H1 (cell line): ENCODE data around the gene ARHGAP15. TPM values are rescaled to one million over a fixed set of nuclear protein-coding genes. Genes with fewer than 3 reads are reported as not detected.

Source experiments
- CTCF ChIA-PET: fragments of 300-600 bp; sonication (Branson Sonifier 250); formaldehyde crosslinking; loops from one replicate; lab custom pipeline; 2021; ENCODE audit not compliant: partially characterized antibody; lab: Charles Lee
- POLR2A ChIA-PET: fragments of 300-600 bp; sonication (Branson Sonifier 250); formaldehyde crosslinking; loops from one replicate; lab custom pipeline; 2021; ENCODE audit warnings: inconsistent platforms; ENCODE audit not compliant: partially characterized antibody; lab: Charles Lee
- DNase-seq, 2 experiments: peaks; one replicate each; pipeline versions ENCODE4 v3.0.0 to v3.0.0-alpha.2; 2010 to 2022; ENCODE audit warnings: low spot score in 2 of 2, low read depth in 1 of 2, mixed read lengths in 1 of 2
- FAIRE-seq: peaks from 2 replicates; lab custom pipeline; 2011; peaks lifted over from hg19 to GRCh38; lab: Jason Lieb, UNC
- H2AFZ ChIP-seq: 2 replicates; pipeline ENCODE4 v1.8.1; 2012; ENCODE audit warnings: low read length, inconsistent platforms
- H2AK5ac ChIP-seq: 2 replicates; pipeline ENCODE4 v1.6.1; 2013; ENCODE audit warnings: low read depth, low read length
- H2BK120ac ChIP-seq: replicated peaks from 2 replicates; pipeline ENCODE3; 2013; ENCODE audit warnings: low read depth, low read length, inconsistent platforms
- H2BK12ac ChIP-seq: 2 replicates; pipeline ENCODE4 v1.6.1; 2013; ENCODE audit warnings: low read depth, low read length
- H2BK15ac ChIP-seq: 2 replicates; pipeline ENCODE4 v1.6.1; 2013; ENCODE audit warnings: low read length
- H2BK20ac ChIP-seq: 2 replicates; pipeline ENCODE4 v1.6.1; 2013; ENCODE audit warnings: low read length
- H2BK5ac ChIP-seq: 2 replicates; pipeline ENCODE4 v1.6.1; 2013; ENCODE audit warnings: low read depth, low read length
- H3K14ac ChIP-seq: 2 replicates; pipeline ENCODE4 v1.6.1; 2013; ENCODE audit warnings: inconsistent platforms; ENCODE audit not compliant: insufficient read length
- H3K18ac ChIP-seq: 2 replicates; pipeline ENCODE4 v1.6.1; 2013; ENCODE audit warnings: low read length; ENCODE audit errors: extremely low read depth
- H3K23ac ChIP-seq: 2 replicates; pipeline ENCODE4 v1.6.1; 2013; ENCODE audit warnings: inconsistent platforms; ENCODE audit not compliant: insufficient read length
- H3K23me2 ChIP-seq: 2 replicates; pipeline ENCODE4 v1.6.1; 2013; ENCODE audit warnings: low read depth, low read length
- H3K27ac ChIP-seq: 2 replicates; pipeline ENCODE4 v1.6.1; 2011; ENCODE audit warnings: low read depth, low read length, inconsistent platforms
- H3K27me3 ChIP-seq, 4 experiments: replicated peaks in 1 of 4; 1 replicate in 1 of 4; 2 replicates in 3 of 4; pipeline versions ENCODE4 v1.6.1 to v1.8.1; 2011 to 2013; ENCODE audit warnings: low read length in 3 of 4, mild to moderate bottlenecking in 3 of 4, inconsistent platforms in 2 of 4, mixed read lengths in 2 of 4, moderate library complexity in 1 of 4; ENCODE audit not compliant: control insufficient read depth in 3 of 4, insufficient read depth in 3 of 4; ENCODE audit errors: extremely low read depth in 1 of 4
- H3K36me3 ChIP-seq, 4 experiments: 2 replicates each; pipeline versions ENCODE4 v1.6.1 to v1.8.1; 2011 to 2013; ENCODE audit warnings: mild to moderate bottlenecking in 4 of 4, low read length in 3 of 4, moderate library complexity in 2 of 4, control low read depth in 1 of 4, inconsistent platforms in 1 of 4; ENCODE audit not compliant: insufficient read depth in 4 of 4, control insufficient read depth in 2 of 4
- H3K4ac ChIP-seq: replicated peaks from 2 replicates; pipeline ENCODE3; 2013; ENCODE audit warnings: low read length, low read depth, mixed read lengths, inconsistent platforms; ENCODE audit not compliant: insufficient read length
- H3K4me1 ChIP-seq, 4 experiments: replicated peaks in 1 of 4; 1 replicate in 1 of 4; 2 replicates in 3 of 4; pipeline versions ENCODE4 v1.6.1 to v1.8.1; 2011 to 2013; ENCODE audit warnings: low read length in 3 of 4, inconsistent platforms in 2 of 4, mixed read lengths in 1 of 4; ENCODE audit not compliant: insufficient read depth in 4 of 4, control insufficient read depth in 3 of 4
- H3K4me2 ChIP-seq, 2 experiments: 2 replicates each; pipeline versions ENCODE4 v1.6.1 to v1.8.1; 2011 to 2013; ENCODE audit warnings: low read depth in 2 of 2, low read length in 2 of 2, control low read depth in 1 of 2, inconsistent platforms in 1 of 2, mild to moderate bottlenecking in 1 of 2; ENCODE audit not compliant: insufficient read depth in 1 of 2
- H3K4me3 ChIP-seq, 4 experiments: fragments of 200-600, 300-600 bp in 1 of 4; sonication (generic), shearing (Covaris generic), sonication (Bioruptor Twin) in 1 of 4; 2 replicates each; pipeline versions ENCODE4 v1.5.1 to v1.8.1; 2011 to 2016; ENCODE audit warnings: low read length in 4 of 4, low read depth in 3 of 4, control low read depth in 2 of 4, inconsistent platforms in 2 of 4, mild to moderate bottlenecking in 2 of 4, mixed read lengths in 1 of 4, moderate library complexity in 1 of 4; ENCODE audit not compliant: insufficient read depth in 2 of 4; ENCODE audit errors: extremely low read depth in 1 of 4
- H3K56ac ChIP-seq: replicated peaks from 2 replicates; pipeline ENCODE3; 2013; ENCODE audit warnings: low read depth, mild to moderate bottlenecking, mixed read lengths, low read length, inconsistent platforms; ENCODE audit not compliant: insufficient read length
- H3K79me1 ChIP-seq: 2 replicates; pipeline ENCODE4 v1.6.1; 2013; ENCODE audit warnings: low read depth, low read length, control low read depth
- H3K79me2 ChIP-seq, 2 experiments: 2 replicates each; pipeline versions ENCODE4 v1.6.1 to v1.8.1; 2012 to 2013; ENCODE audit warnings: low read length in 2 of 2, mild to moderate bottlenecking in 2 of 2, inconsistent platforms in 1 of 2; ENCODE audit not compliant: insufficient read depth in 2 of 2, control insufficient read depth in 1 of 2
- H3K9ac ChIP-seq, 4 experiments: replicated peaks in 1 of 4; 1 replicate in 1 of 4; 2 replicates in 3 of 4; pipeline versions ENCODE4 v1.6.1 to v1.8.1; 2011 to 2013; ENCODE audit warnings: low read depth in 3 of 4, low read length in 3 of 4, control low read depth in 2 of 4, mild to moderate bottlenecking in 2 of 4, moderate library complexity in 2 of 4, inconsistent platforms in 1 of 4; ENCODE audit errors: extremely low read depth in 1 of 4
- H3K9me3 ChIP-seq, 2 experiments: 2 replicates each; pipeline versions ENCODE4 v1.6.1 to v1.8.1; 2012 to 2013; ENCODE audit warnings: mild to moderate bottlenecking in 2 of 2, moderate library complexity in 2 of 2, control low read depth in 1 of 2, inconsistent platforms in 1 of 2, low read depth in 1 of 2, low read length in 1 of 2, mixed read lengths in 1 of 2; ENCODE audit not compliant: insufficient read depth in 2 of 2
- H4K20me1 ChIP-seq, 2 experiments: replicated peaks in 1 of 2; 2 replicates each; pipeline versions ENCODE3 to v1.8.1; 2011 to 2013; ENCODE audit warnings: inconsistent platforms in 2 of 2, low read length in 2 of 2, mild to moderate bottlenecking in 1 of 2; ENCODE audit not compliant: insufficient read depth in 2 of 2, control insufficient read depth in 1 of 2
- H4K5ac ChIP-seq: 2 replicates; pipeline ENCODE4 v1.6.1; 2013; ENCODE audit warnings: low read length, low read depth, mixed read lengths, inconsistent platforms; ENCODE audit not compliant: insufficient read length
- H4K8ac ChIP-seq: 2 replicates; pipeline ENCODE4 v1.8.0; 2013; ENCODE audit warnings: mild to moderate bottlenecking, moderate library complexity, low read length, inconsistent platforms; ENCODE audit not compliant: insufficient read depth; ENCODE audit errors: extremely low read depth
- H4K91ac ChIP-seq: replicated peaks from 2 replicates; pipeline ENCODE3; 2013; ENCODE audit warnings: low read length, mixed read lengths, inconsistent platforms; ENCODE audit not compliant: insufficient read length
- CBX8 ChIP-seq: fragments of 300-800, 300-1000 bp; sonication (generic); IDR thresholded peaks from 2 replicates; pipeline ENCODE4 v1.7.1; 2016; ENCODE audit warnings: low read depth, low read length, borderline replicate concordance
- EZH2 ChIP-seq: fragments of 200-600 bp; sonication (generic); IDR thresholded peaks from 2 replicates; pipeline ENCODE4 v1.7.1; 2012; ENCODE audit warnings: low read depth, mild to moderate bottlenecking, moderate library complexity, low read length, inconsistent platforms; ENCODE audit not compliant: severe bottlenecking
- JUND ChIP-seq: IDR thresholded peaks from 2 replicates; pipeline ENCODE4 v1.6.1; 2011; ENCODE audit warnings: mild to moderate bottlenecking, improper control_type of control experiment, low read length
- POLR2AphosphoS5 ChIP-seq: IDR thresholded peaks from 2 replicates; pipeline ENCODE4 v1.6.1; 2011; ENCODE audit warnings: low read depth, low read length
- RAD21 ChIP-seq, 2 experiments: IDR thresholded peaks in 1 of 2; conservative IDR thresholded peaks in 1 of 2; 2 replicates each; pipeline ENCODE4 v1.6.1; 2011; ENCODE audit warnings: low read depth in 2 of 2, low read length in 2 of 2, improper control_type of control experiment in 1 of 2, inconsistent platforms in 1 of 2, mild to moderate bottlenecking in 1 of 2, moderate library complexity in 1 of 2
- SIN3A ChIP-seq, 2 experiments: IDR thresholded peaks in 1 of 2; conservative IDR thresholded peaks in 1 of 2; 2 replicates each; pipeline ENCODE4 v1.6.1; 2011 to 2012; ENCODE audit warnings: low read length in 2 of 2, improper control_type of control experiment in 1 of 2, low read depth in 1 of 2, mild to moderate bottlenecking in 1 of 2
- USF2 ChIP-seq: IDR thresholded peaks from 2 replicates; pipeline ENCODE4 v1.6.1; 2011; ENCODE audit warnings: low read length, improper control_type of control experiment
- WGBS, 2 experiments: shearing (Covaris generic) in 1 of 2; methylation state at CpG; one replicate each; pipeline versions ENCODE4 v1.1.6 to v1.1.7; 2013 to 2015; ENCODE audit warnings: low lambda C conversion rate in 2 of 2, mixed read lengths in 2 of 2, inconsistent platforms in 1 of 2, low coverage in 1 of 2, missing lambda C conversion rate in 1 of 2; ENCODE audit not compliant: insufficient replicate concordance in 2 of 2, insufficient coverage in 1 of 2, insufficient read length in 1 of 2; ENCODE audit errors: extremely low coverage in 1 of 2, missing lambda C conversion rate in 1 of 2; 5-methylcytosine and 5-hydroxymethylcytosine counted together
- polyA plus RNA-seq, 7 experiments: library from polyadenylated mRNA; depleted of rRNA in 3 of 7; stranded (reverse) in 5 of 7; unstranded in 2 of 7; fragments of >200 nt in 5 of 7; fragments of 200-250 nt in 2 of 7; gene quantifications; 1 replicate in 5 of 7; 2 replicates in 1 of 7; 4 replicates in 1 of 7; pipeline versions ENCODE4 v1.2.1 to v1.2.3, GENCODE V29; 2011 to 2013; ENCODE audit warnings: missing spikeins in 2 of 7, mixed read lengths in 2 of 7
- total RNA-seq: library from RNA; stranded (reverse); fragmentation: NEBNext Ultra II Directional; extraction: Animal tissue kit (Norgen Biotek cat#: 25700); gene quantifications from 2 replicates; pipeline ENCODE4 v1.2.1, GENCODE V29; 2021

Gene ARHGAP15
- total and polyA plus RNA-seq, 2 of the 8 experiments (the other 6 are each of a cell fraction or from before 2014, with no cell fraction given): not detected

GRCh38 chr2:143159486-143159840 lies 30.2 kb downstream of the ARHGAP15 start:
- no peak overlapping the region for H2BK15ac ChIP-seq
- H3K14ac ChIP-seq: no peak overlapping the region
- H2BK120ac ChIP-seq: no peak overlapping the region
- no peaks in the 10 kb centered on the region for H3K23me2 ChIP-seq
- no peaks in the 10 kb centered on the region for H3K36me3 ChIP-seq
- TF ChIP-seq JUND (no peak), RAD21 (IDR thresholded peaks at IDR 0.05 in 1 of 2, conservative IDR thresholded peaks at IDR 0.05 in 1 of 2; ENCODE audit: low read depth in 2 of 2, low read length in 2 of 2) (no peak), SIN3A (conservative IDR thresholded peaks at IDR 0.05 in 1 of 2, IDR thresholded peaks at IDR 0.05 in 1 of 2; ENCODE audit: low read depth in 1 of 2, low read length in 2 of 2) (no peak), POLR2AphosphoS5 (no peak), CBX8 (no peak), USF2 (no peak), EZH2 (no peak)
- H4K5ac ChIP-seq: no peak overlapping the region
- H2BK20ac ChIP-seq: no peak overlapping the region
- FAIRE-seq (no peak), DNase-seq (no peak)
- H2BK12ac ChIP-seq: no peak overlapping the region
- H3K4me3 ChIP-seq: no peak overlapping the region
- no peaks in the 10 kb centered on the region for H3K79me2 ChIP-seq
- no peak overlapping the region for H3K27ac ChIP-seq
- H3K4me2 ChIP-seq: no peak overlapping the region
- H2AFZ ChIP-seq: no peak overlapping the region
- no peak overlapping the region for H2AK5ac ChIP-seq
- H3K4ac ChIP-seq: no peak overlapping the region
- no peak overlapping the region for H4K8ac ChIP-seq
- ChIA-PET POLR2A (no interaction called here), CTCF (interaction anchor here (0.9 to 8.9 kb wide), 7 partner anchors 11 to 124 kb away, joined by 3 to 164 read pairs (median 10); no protein-coding TSS in a partner anchor)
- no peak overlapping the region for H3K23ac ChIP-seq
- 90% methylated on average over 2 of the region's 2 CpGs; no CpG with 5 or more reads in 1 of the 2 experiments for WGBS, 2 experiments
- no peaks in the 10 kb centered on the region for H4K20me1 ChIP-seq
- H3K9ac ChIP-seq: no peak overlapping the region
- H3K27me3 ChIP-seq: no peaks in the 10 kb centered on the region
- H3K56ac ChIP-seq: no peak overlapping the region
- H3K18ac ChIP-seq: no peak overlapping the region
- no peaks in the 10 kb centered on the region for H3K9me3 ChIP-seq
- no peaks in the 10 kb centered on the region for H3K79me1 ChIP-seq
- H3K4me1 ChIP-seq: no peaks in the 10 kb centered on the region
- H4K91ac ChIP-seq: no peak overlapping the region
- no peak overlapping the region for H2BK5ac ChIP-seq
